G401.6 (cell line): ENCODE data around the gene POU1F1.
A peak's percentile ranks its signal among the peaks of the same experiment; 100 is the strongest.
"Not testable (repeated sequence)": the region's sequence is repeated elsewhere in the genome, so short reads cannot be mapped to it uniquely, and the experiment has no call there.

Experiments used
- FAIRE-seq: peaks from 2 replicates; lab custom pipeline; 2012; peaks lifted over from hg19 to GRCh38; lab: Jason Lieb, UNC

Gene POU1F1

GRCh38 chr3:87250009-87250408 is 26.4 kb downstream of the POU1F1 start:
- FAIRE-seq, result no peak

DNA sequence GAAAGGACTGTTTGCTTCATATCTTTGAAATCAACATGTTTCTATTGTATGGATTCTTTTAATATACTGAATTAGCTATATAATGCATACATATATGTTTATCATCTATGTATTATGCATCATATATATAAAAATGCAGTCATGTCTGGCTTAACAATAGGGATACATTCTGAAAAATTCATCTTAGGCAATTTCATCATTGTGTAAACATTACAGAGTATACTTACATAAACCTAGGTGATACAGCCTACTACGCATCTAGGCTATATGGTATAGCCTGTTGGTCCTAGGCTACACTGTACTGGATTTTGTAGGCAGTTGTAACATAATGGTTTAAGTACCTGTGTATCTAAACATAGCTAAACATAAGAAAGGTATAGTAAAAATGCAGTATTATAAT is 27.6 kb downstream of the POU1F1 start:
- no peak for FAIRE-seq

- not testable (repeated sequence) for FAIRE-seq
These were observed 28.2 kb downstream of the POU1F1 start for GRCh38 chr3:87248231-87248630.

DNA sequence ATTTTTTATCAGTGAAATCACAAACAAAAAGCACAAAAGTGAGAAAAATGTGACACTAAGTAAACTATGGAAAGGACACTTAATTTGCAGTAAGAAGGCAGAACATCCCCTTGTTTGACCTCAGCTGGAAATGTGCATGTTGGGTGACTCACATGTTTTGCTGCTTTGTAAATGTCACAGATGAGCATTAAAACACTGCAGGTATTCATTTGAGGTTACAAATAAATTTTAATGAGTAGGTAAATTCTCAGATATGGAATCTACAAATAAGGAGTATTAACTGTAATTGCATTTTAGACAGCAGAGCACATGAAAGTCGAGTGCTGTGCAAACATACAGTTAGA is 29.0 kb downstream of the POU1F1 start:
- FAIRE-seq, result no peak

- FAIRE-seq, result no peak
These were observed 29.5 kb downstream of the POU1F1 start for GRCh38 chr3:87246662-87247429.

DNA sequence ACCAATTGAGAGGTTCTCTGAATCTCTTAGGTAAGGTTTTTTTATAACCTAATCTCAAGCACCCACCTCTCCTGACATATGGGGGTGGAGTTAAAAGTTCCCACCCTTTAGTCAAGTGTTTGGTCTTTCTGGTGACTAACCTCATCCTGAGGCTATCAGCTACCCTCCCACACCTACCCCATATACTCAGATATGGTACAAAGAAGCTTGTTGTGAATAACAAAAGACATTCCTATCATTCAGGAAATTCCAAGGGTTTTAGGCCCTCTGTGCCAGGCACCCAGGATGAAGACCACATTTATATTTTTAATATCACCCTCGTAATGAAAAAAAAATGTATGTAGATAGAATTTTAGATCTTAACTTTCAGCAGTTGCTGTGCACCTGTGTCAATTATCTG is 40.3 kb downstream of the POU1F1 start:
- FAIRE-seq, result no peak

DNA sequence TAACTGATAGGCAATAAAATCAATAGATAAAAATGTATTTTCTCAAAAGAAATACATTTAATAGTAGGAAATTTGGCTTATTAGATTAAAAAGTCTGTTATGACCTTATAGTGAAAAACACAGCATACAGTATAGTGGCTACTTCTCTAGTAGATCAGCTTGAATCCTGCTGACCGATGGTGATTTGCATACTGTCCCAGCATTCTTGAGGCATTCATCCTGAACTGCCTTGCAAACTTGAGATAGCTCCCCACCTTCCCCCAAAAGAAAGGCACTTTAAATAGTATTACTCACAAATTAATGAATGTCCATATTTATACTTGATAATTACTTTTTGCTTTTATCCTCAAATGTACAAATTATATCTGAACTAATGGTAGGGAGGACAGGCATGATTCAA is 42.6 kb downstream of the POU1F1 start:
- FAIRE-seq, result no peak

DNA sequence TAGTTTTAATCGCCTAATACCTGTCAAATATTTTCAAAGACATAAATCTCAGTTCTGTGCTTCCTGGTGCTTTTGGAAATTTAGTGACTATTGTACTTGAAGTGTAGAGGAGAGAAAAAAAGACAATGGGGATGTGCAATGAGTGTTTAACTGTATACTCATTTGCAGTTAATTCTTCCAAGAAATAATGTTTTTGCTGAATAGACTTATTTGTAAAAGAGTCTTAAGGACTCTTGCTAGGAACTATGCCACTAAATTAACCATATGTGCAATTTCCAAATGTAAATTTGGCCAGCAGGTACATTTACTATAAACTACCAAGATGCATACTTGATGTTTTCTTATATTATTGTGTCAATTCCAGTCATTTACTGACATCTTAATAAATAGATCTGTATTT is 47.3 kb downstream of the POU1F1 start:
- no peak for FAIRE-seq

GRCh38 chr3:87228316-87228715 is 48.1 kb downstream of the POU1F1 start:
- FAIRE-seq, result no peak

GRCh38 chr3:87227835-87228144 is 48.6 kb downstream of the POU1F1 start:
- no peak for FAIRE-seq

DNA sequence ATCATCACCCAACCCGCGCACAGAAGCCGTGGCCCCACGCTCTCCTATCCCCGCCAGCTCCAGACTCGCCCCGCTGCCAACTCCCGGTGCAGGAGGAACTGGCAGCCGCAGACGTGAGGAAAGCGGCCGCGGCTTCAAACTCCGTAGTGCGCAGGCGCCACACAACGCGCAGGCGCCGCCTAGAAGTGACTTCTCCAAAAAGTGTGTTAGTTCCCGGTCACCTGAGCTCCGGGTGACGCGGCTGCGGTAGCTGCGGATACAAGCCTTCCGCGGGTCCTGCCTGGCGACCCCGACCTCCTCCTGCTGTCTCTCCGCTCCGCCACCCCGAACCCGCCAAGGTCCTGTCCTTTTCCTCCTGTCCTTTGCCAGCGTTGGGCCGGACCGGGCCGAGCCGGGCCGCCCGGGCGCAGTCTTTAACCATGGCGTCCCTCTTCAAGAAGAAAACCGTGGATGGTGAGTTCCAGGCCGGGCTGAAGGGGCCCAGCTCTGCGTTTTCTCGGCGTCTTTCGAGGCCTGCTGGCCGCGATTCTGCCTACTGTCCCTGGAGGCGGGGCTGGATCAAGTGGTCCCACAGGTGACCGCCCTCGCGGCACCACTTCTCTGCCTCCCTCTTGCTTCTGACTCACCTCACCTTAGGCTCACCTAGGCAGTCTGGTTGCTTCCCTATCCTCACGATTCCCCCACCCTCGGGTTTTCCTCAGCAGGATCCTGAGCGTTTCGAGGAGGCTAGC is 49.1 kb downstream of the POU1F1 start, which contains the start of gene CHMP2B:
Gene CHMP2B (plus strand): TSS at position 206 of the 731 bp plus-strand sequence. CDS start 214 bp downstream, at position 420.
- peak; percentile 44 for FAIRE-seq

GRCh38 chr3:87225659-87226058 is 50.7 kb downstream of the POU1F1 start:
- no peak for FAIRE-seq

DNA sequence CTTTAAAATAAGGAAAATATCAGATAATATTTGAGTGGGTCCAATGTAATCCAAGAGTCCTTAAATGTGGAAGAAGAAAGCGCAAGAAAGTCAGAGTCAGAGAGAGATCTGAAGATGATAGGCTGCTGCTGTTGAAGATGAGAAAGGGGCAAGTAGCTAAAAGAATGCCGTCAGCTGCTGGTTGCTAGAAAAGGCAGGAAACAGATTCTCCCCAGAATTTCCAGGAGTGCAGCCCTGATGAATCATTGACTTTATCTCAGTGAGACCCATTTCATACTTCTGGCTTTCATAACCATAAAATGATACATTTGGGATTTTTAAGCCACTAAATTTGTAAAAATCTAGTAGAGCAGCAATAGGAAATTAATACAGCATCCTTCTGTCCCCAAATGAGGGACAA is 56.8 kb downstream of the POU1F1 start:
- no peak for FAIRE-seq

- no peak for FAIRE-seq
These were observed 57.8 kb downstream of the POU1F1 start for GRCh38 chr3:87218560-87218959.
